ENCODE results near the gene ITGB5. TPM values are rescaled to one million over a fixed set of nuclear protein-coding genes. Genes with fewer than 3 reads are reported as not detected.
"Not testable (repeated sequence)": the region's sequence is repeated elsewhere in the genome, so short reads cannot be mapped to it uniquely, and the experiment has no call there.

ITGB5 gene
- polyA plus RNA-seq, 1 donor from 2014 or later = 0.69 TPM

DNA sequence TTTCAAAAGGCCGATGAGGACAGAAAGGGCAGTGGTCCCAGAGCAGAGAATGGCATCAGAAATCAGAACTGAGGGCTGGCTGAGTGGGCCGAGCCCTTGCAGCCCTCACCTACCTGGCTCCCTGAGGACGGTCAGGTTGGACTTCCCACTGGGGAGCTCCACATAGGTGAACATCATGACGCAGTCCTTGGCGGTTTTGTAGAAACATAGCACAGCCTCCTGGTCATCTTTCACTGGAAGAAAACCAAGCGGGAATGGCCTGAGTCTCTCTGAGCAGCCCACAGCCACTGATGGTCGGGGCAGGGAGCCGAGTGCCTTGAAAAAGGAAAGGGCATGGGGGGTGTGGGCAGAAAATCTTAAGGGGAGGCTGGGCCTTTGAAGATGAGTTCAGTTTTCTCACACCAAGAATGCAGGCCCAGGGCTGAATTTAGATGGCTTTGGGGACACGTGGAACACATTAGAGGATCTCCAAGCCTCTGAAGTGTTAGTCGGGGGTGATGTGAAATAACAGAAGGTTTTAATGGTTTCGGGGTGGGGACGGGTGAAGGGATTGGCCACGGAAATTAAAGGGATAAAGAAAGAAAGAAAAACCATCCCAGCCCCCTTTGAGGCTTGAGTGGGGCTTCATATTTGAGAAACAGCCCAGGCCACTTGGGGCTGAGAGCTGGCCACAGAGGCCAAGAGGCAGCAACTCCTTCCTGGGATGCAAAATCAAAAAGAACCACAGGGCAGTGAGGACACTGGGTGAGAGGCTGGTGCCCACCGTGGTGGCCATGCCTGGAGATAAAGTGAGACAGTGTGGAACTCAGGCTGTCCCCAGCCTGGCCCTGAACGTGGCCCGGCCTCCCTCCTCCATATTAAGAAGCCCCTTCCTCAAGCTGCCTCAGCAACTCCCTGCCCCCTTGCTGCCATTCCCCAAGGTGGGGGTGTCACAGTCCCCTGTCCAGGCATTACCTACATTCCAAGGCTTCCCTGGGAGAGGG lies 120.8 kb downstream of the ITGB5 start:
- no peak overlapping the region for H3K4me3 Mint-ChIP-seq
- H3K27ac Mint-ChIP-seq = no peak overlapping the region

DNA sequence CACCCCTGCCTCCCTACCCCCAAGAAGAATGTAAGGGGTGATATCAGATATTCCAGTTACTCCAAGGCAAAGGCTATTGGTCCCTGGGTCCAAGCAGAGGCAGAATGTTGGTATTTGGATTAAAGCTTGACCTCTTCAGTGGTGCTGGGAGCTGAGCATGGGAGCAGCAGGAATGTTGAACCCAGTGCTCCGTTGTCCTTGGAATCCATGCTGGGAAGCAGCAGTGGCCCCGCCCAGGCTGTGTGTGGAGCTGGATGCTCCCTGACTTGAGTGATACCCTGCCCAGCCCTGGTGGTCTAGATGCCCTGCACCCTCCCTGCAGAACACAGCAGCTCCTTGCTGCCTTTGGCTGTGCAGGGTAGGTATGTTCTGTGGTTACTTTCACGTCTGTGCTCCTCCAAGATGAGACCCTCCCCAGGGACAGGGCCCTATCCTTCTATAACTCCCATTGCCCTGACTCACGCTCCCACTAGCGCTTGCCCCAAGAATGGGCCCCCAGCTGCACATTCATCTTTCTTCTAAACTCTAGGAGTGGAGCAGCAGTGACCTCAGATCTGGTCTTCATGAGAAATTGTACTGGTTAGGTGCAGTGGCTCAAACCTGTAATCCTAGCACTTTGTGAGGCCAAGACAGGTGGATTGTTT lies 121.8 kb downstream of the ITGB5 start:
- Mint-ChIP-seq H3K9me3 (no peaks in the 10 kb centered on the region), H3K27me3 (peaks cover 17% of the 10 kb centered on the region), H3K4me1 (peaks cover 4 to 5% (median 4%) of the 10 kb centered on the region in 3 donors), H3K36me3 (peaks cover 4% of the 10 kb centered on the region), H3K4me3 (no peak overlapping the region), H3K27ac (no peak overlapping the region)

More for the DNA sequence above, 120.8 kb downstream of the ITGB5 start:
- peaks cover 17% of the 10 kb centered on the region for H3K27me3 Mint-ChIP-seq
- H3K4me1 Mint-ChIP-seq = peaks cover under 1 to 1% (median under 1%) of the 10 kb centered on the region in 3 donors
- no peaks in the 10 kb centered on the region for H3K9me3 Mint-ChIP-seq
- H3K36me3 Mint-ChIP-seq = peaks cover 4% of the 10 kb centered on the region

- Mint-ChIP-seq H3K27ac (no peak overlapping the region), H3K36me3 (peaks cover 4% of the 10 kb centered on the region), H3K27me3 (peaks cover 11% of the 10 kb centered on the region), H3K4me1 (peaks cover 4 to 5% (median 4%) of the 10 kb centered on the region in 3 donors), H3K4me3 (no peak overlapping the region), H3K9me3 (no peaks in the 10 kb centered on the region)
These were observed 122.4 kb downstream of the ITGB5 start for GRCh38 chr3:124764746-124765145.

DNA sequence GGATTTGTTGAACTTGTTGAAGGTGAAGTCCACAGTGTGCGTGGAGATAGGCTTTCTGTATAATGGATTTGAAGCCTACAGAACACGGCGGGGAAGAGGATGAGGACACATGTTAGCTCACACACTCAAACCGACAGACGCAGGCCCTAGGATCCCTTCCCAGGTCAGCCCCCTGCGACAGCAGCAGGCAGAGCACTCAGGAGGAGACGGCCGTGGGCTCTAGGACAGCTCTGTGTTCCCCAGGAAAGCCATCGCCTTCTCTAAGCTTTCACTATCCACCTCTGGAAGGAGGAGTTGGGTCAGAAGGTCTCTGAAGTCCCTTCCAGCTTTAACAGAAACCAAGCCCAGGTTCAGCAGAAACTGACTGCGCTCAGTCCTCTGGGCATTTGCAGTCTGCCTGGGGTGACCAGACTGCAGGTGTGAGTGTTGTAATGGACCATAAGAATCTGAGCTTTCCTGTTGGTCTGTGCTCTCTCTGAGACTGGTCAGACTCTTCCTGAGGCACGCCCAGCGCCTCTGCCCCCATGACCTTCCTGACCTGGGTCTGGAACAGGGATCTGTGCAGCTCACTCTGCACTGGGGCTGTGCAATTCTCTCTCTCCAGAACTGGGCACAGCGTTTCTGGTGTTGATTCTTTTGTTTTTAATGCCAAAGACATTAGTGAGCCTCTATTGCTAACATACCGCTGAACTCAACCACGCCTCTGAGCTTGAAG lies 123.4 kb downstream of the ITGB5 start:
- Mint-ChIP-seq H3K4me1 (peaks cover 4 to 5% (median 4%) of the 10 kb centered on the region in 3 donors), H3K4me3 (no peak overlapping the region), H3K27ac (no peak overlapping the region), H3K36me3 (peaks cover 4% of the 10 kb centered on the region), H3K27me3 (peaks cover 8% of the 10 kb centered on the region), H3K9me3 (no peaks in the 10 kb centered on the region)

DNA sequence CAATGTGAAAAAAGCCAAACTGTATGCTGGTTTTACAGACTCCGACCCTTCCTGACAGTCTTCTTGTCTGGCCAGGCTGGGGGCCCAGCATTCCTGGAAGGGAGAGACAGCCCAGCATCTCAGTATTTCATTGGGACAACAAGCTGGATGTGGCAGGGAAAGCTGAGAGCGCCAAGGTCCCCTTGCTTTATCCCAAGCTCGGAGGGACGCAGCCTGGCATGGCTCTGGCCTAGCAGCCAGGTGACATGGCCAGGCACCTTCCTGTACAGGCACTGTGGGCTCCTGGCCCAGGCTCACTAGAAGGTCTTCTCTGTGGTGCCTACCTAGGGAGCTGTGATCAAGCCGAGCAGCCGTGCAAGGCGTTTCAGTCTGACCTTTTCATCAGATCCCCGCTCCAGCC lies 124.0 kb downstream of the ITGB5 start:
- H3K4me1 Mint-ChIP-seq = peaks cover 4 to 5% (median 4%) of the 10 kb centered on the region in 3 donors
- H3K27ac Mint-ChIP-seq = no peak overlapping the region
- H3K36me3 Mint-ChIP-seq = peaks cover 4% of the 10 kb centered on the region
- H3K27me3 Mint-ChIP-seq = peaks cover 8% of the 10 kb centered on the region
- no peak overlapping the region for H3K4me3 Mint-ChIP-seq
- no peaks in the 10 kb centered on the region for H3K9me3 Mint-ChIP-seq

DNA sequence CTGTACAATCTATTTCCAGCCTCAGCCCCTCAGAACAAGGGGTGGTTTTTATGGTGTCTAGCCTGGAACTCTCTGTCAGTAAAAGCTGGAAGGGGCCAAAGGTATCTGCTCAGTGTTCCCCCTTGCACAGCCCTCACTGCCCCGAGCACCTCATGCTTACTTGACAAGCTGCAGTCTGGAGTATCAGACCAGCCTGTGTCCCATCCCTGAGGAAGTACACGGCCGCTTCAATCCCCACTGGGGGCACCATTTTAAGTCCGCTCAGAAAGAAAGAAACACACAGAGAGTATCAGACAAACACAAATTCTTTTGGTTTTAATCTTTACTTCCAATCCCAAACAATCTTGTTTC lies 124.5 kb downstream of the ITGB5 start:
- no peak overlapping the region for H3K4me3 Mint-ChIP-seq
- H3K27ac Mint-ChIP-seq = no peak overlapping the region
- H3K36me3 Mint-ChIP-seq = peaks cover 4% of the 10 kb centered on the region
- no peaks in the 10 kb centered on the region for H3K9me3 Mint-ChIP-seq
- H3K4me1 Mint-ChIP-seq = peaks cover 4 to 5% (median 4%) of the 10 kb centered on the region in 3 donors
- H3K27me3 Mint-ChIP-seq = peaks cover 6% of the 10 kb centered on the region

DNA sequence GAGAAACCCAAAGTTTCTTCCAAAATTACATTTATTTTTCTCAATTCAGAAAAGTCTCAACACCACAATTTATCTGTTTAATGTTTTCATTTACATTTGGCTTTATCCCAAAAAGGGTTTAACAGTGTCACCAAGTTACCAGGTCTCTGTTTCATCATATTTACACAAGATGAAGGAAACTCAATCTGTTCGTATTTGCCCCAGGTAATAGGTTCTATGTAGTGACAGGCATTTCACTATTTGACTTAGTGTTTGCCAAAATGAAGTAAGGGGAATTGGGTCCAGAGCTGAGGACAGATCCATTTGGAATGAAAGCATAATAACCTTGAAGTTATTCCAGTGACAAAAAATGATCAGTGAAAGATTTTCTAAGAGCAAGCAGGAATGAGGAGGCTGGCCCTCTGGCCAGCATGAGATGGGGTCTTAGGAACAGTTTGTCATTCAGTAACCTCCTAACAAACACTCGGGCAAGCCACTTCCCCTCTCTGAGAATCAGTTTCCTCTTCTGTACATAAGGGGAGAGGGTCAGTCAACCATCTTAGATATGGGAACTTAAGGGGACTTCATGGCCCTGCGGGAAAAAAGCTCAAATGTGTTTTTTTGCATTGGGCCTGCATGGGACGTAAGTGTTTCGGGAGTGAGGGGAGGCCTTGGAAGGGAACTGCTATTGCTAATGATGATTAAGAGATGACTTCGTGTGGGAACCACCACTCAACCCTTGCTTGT lies 125.1 kb downstream of the ITGB5 start:
- no peak overlapping the region for H3K4me3 Mint-ChIP-seq
- H3K27me3 Mint-ChIP-seq = peaks cover 6% of the 10 kb centered on the region
- H3K27ac Mint-ChIP-seq = no peak overlapping the region
- H3K36me3 Mint-ChIP-seq = peaks cover under 1% of the 10 kb centered on the region
- no peaks in the 10 kb centered on the region for H3K9me3 Mint-ChIP-seq
- peaks cover 4 to 5% (median 4%) of the 10 kb centered on the region in 3 donors for H3K4me1 Mint-ChIP-seq

DNA sequence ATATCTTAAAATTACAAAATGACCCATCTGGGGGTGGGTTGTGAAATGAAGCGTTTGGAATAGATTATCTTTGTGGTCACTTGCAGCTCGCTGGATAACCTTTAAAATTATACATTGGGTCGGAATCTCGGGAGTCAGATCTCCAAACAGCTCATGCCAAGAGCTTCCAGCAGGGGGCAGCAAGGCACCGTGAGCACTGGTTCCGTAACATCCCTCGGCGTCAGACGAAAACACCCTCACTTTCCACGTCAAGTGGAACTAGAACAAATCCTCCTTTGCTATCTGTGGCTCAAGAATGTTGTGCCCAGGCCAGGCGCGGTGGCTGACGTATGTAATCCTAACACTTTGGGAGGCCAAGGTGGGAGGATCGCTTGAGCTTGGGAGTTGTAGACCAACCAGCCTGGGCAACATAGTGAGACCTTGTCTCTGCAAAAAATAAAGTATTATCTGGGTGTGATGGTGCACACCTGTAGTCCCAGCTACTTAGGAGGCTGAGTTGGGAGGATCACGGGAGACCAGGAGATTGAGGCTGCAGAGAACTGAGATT lies 125.8 kb downstream of the ITGB5 start:
- Mint-ChIP-seq H3K27ac (no peak overlapping the region), H3K27me3 (peaks cover 6% of the 10 kb centered on the region), H3K4me1 (peaks cover 4 to 5% (median 4%) of the 10 kb centered on the region in 3 donors), H3K9me3 (no peaks in the 10 kb centered on the region), H3K36me3 (no peaks in the 10 kb centered on the region), H3K4me3 (peak overlapping the region in 2 of 4 donors; percentile 77 to 85)

DNA sequence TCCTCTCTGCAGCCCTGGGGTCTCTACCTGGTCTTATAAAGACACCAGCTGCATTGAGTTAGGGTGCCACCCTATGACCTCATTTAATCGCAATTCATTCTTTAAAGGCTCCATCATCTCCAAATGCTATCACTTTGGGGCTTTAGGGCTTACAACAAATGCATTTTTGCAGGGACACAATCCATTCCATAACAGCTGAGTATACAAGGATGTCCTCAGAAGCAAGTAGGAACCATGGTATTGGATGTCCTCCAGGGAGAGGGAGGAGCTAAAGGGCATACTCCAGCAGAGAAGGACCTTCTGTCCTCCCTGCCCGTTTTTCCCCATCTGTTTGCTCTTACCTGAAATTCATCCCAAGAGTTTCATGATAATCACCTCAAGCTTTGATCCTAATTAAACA lies 126.6 kb downstream of the ITGB5 start:
- Mint-ChIP-seq H3K27me3 (peaks cover 6% of the 10 kb centered on the region), H3K27ac (no peak overlapping the region), H3K4me1 (peaks cover 4 to 5% (median 4%) of the 10 kb centered on the region in 3 donors), H3K9me3 (no peaks in the 10 kb centered on the region), H3K4me3 (no peak overlapping the region), H3K36me3 (no peaks in the 10 kb centered on the region)

DNA sequence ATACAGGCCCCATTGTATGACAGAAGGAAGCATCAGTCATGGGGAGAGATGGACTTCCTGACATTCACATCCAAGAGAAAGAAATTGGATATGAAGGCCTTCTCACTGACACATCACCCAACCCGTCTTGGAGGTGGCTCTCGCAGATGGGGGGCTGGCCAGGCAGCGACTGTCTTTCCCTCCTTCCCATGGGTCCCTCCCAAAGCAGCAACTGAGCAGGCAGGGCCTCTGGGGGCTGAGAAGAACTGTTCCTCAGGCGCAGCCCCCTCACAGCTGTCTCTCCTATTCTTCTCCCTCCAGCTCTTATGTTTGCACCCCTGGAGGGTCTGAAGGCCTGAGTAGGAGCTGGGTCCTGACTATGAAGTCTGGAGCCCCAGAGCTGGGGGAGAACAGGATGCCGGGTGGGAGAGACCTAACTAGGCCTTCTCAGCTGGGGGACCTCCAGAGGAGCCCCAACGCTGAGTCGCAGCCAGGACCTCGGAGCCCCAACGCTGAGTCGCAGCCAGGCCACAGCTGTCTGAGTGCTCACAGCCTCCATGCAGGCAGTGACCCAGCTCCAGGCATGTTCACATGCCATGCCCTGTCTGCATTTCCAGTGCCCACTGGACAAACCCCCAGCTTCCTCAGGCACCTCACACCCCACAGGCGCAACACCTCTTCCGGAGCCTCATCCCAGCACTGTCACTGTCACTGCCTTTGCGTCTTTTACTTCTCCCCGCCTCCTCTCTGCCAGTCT lies 127.3 kb downstream of the ITGB5 start:
- H3K27ac Mint-ChIP-seq = no peak overlapping the region
- no peaks in the 10 kb centered on the region for H3K36me3 Mint-ChIP-seq
- H3K9me3 Mint-ChIP-seq = no peaks in the 10 kb centered on the region
- H3K27me3 Mint-ChIP-seq = peaks cover 6% of the 10 kb centered on the region
- peaks cover 4 to 5% (median 4%) of the 10 kb centered on the region in 3 donors for H3K4me1 Mint-ChIP-seq
- H3K4me3 Mint-ChIP-seq = no peak overlapping the region

DNA sequence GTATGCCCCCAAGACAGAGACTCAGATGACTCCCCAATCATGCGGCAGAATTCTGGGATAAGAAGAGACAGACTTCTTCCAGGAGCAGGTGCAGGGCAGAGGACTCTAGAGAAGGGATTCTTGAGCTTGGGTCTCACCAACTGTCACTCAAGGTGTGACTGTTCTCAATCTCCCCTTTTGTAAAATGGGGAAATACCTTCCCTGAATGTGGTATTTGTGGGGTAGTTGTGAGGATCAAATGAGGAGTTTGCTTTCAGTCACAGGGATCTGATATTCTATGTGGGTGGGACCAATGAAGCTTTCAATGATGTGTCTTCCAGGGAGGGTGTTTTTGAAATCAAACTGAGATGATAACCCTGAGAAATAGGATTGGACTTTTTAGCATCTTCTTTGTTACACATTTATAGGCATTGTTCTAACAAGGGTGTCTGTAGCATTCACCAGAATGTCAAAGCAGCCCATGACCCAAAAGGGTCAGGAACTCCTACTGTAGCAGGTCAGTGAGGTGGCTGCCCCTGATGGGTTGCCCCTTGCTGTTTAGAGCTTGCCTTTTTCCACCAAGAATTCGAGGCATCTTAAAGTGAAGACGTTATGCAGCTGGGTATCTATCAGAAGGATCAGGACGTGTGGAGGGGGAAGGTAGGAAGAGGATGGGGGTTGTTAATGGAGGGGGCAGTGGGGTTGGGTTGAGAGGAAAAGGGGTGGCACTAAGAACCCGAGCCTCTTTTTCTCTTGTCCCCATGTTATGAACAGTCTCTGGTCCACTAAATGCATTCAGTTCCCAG lies 128.1 kb downstream of the ITGB5 start:
- no peaks in the 10 kb centered on the region for H3K36me3 Mint-ChIP-seq
- H3K27ac Mint-ChIP-seq = peak overlapping the region in 1 of 3 donors; percentile 20
- no peak overlapping the region for H3K4me3 Mint-ChIP-seq
- H3K27me3 Mint-ChIP-seq = peaks cover 6% of the 10 kb centered on the region
- H3K9me3 Mint-ChIP-seq = no peaks in the 10 kb centered on the region
- peaks cover 4 to 5% (median 4%) of the 10 kb centered on the region in 3 donors for H3K4me1 Mint-ChIP-seq

- not testable (repeated sequence) for H3K9me3 Mint-ChIP-seq
These were observed 129.2 kb downstream of the ITGB5 start for GRCh38 chr3:124757926-124758325.

GRCh38 chr3:124752051-124752450 lies 135.1 kb downstream of the ITGB5 start:
- Mint-ChIP-seq H3K36me3 (no peaks in the 10 kb centered on the region), H3K4me3 (no peak overlapping the region), H3K4me1 (no peaks in the 10 kb centered on the region), H3K27ac (peak overlapping the region in 1 of 3 donors; percentile 76), H3K27me3 (no peaks in the 10 kb centered on the region), H3K9me3 (no peaks in the 10 kb centered on the region)

More at GRCh38 chr3:124757926-124758325, 129.2 kb downstream of the ITGB5 start:
- not testable (repeated sequence) for H3K36me3 Mint-ChIP-seq, H3K4me3 Mint-ChIP-seq, H3K27me3 Mint-ChIP-seq, H3K4me1 Mint-ChIP-seq, H3K27ac Mint-ChIP-seq

All from IgD-negative memory B cell (primary cell).